GM18505 (cell line): ENCODE measurements around the gene EHMT2.
"Not testable (repeated sequence)": the region's sequence is repeated elsewhere in the genome, so short reads cannot be mapped to it uniquely, and the experiment has no call there.

Source experiments
- ATAC-seq: cut with Tn5 transposase; IDR thresholded peaks from one replicate; pipeline ENCODE4 v1.9.1; 2021; ENCODE audit not compliant: unreplicated experiment
- POLR2A ChIP-seq: IDR thresholded peaks from 4 replicates; pipeline ENCODE4 v1.6.1; 2011; ENCODE audit warnings: borderline replicate concordance; ENCODE audit not compliant: insufficient read depth, insufficient read length; ENCODE audit errors: extremely low read depth

EHMT2 gene

GRCh38 chr6:31897612-31898382, at the start of gene EHMT2:
Gene EHMT2, minus strand, starts transcription at chr6:31897698. Its CDS starts 21 bp downstream, at chr6:31897677.
- no peak for ATAC-seq
- no peak for TF ChIP-seq POLR2A

- no peak for TF ChIP-seq POLR2A
- ATAC-seq = no peak
Measured at GRCh38 chr6:31947070-31947675, 49.7 kb upstream of the EHMT2 start.

GRCh38 chr6:31946370-31946885, 48.9 kb upstream of the EHMT2 start:
- no peak for ATAC-seq
- TF ChIP-seq POLR2A = no peak

- ATAC-seq = no peak
Measured at GRCh38 chr6:31945507-31946369, 48.2 kb upstream of the EHMT2 start, which contains the start of gene CFB. Gene CFB, plus strand, starts transcription at chr6:31946095. Its CDS starts 127 bp downstream, at chr6:31946222.

GRCh38 chr6:31945154-31945506, 47.6 kb upstream of the EHMT2 start:
- no peak for TF ChIP-seq POLR2A
- ATAC-seq = no peak

More at GRCh38 chr6:31945507-31946369, 48.2 kb upstream of the EHMT2 start, which contains the start of gene CFB:
- no peak for TF ChIP-seq POLR2A

GRCh38 chr6:31943742-31944141, 46.2 kb upstream of the EHMT2 start:
- no peak for ATAC-seq
- TF ChIP-seq POLR2A = no peak

GRCh38 chr6:31940256-31940664, 42.8 kb upstream of the EHMT2 start:
- TF ChIP-seq POLR2A = no peak
- ATAC-seq = no peak

- ATAC-seq = no peak
- no peak for TF ChIP-seq POLR2A
Measured at GRCh38 chr6:31935823-31936222, 38.3 kb upstream of the EHMT2 start.

GRCh38 chr6:31935021-31935420, 37.5 kb upstream of the EHMT2 start:
- no peak for TF ChIP-seq POLR2A
- no peak for ATAC-seq

- TF ChIP-seq POLR2A = no peak
- ATAC-seq = no peak
Measured at GRCh38 chr6:31933537-31933936, 36.0 kb upstream of the EHMT2 start.

- ATAC-seq = not testable (repeated sequence)
Measured at GRCh38 chr6:31932137-31932536, 34.6 kb upstream of the EHMT2 start.

- no peak for TF ChIP-seq POLR2A
- no peak for ATAC-seq
Measured at GRCh38 chr6:31930962-31931361, 33.5 kb upstream of the EHMT2 start.

GRCh38 chr6:31928672-31928939, 31.1 kb upstream of the EHMT2 start:
- ATAC-seq = no peak
- no peak for TF ChIP-seq POLR2A
